Psoas muscle (tissue), 8 donors: ENCODE data around the gene PPP1CC. TPM values are rescaled to one million over a fixed set of nuclear protein-coding genes. Genes with fewer than 3 reads are reported as not detected.
A peak's percentile ranks its signal among the peaks of the same experiment; 100 is the strongest.

Experiments
- ATAC-seq, 4 donors: fragments of 200-7000 bp; cut with Tn5 transposase; one replicate each; pipeline ENCODE4 v1.9.1; 2020; ENCODE audit warnings: moderate library complexity in 3 of 4, mild to moderate bottlenecking in 2 of 4
- DNase-seq, 2 donors: peaks; one replicate each; pipeline ENCODE4 v3.0.0-alpha.2; 2020
- H3K27ac ChIP-seq: fragments of 200-600 bp; one replicate; pipeline ENCODE4 v1.8.0; 2022
- H3K27me3 ChIP-seq, 3 donors: fragments of 200-600 bp in 1 of 3; one replicate each; pipeline versions ENCODE4 v1.6.1 to v1.8.0; 2013 to 2022; ENCODE audit warnings: low read length in 2 of 3, mild to moderate bottlenecking in 2 of 3, moderate library complexity in 1 of 3; ENCODE audit not compliant: insufficient read depth in 3 of 3
- H3K36me3 ChIP-seq, 2 donors: fragments of 200-600 bp in 1 of 2; one replicate each; pipeline versions ENCODE4 v1.6.1 to v1.8.0; 2013 to 2022; ENCODE audit warnings: low read depth in 1 of 2, mild to moderate bottlenecking in 1 of 2, moderate library complexity in 1 of 2; ENCODE audit not compliant: insufficient read depth in 1 of 2
- H3K4me1 ChIP-seq: fragments of 200-600 bp; one replicate; pipeline ENCODE4 v1.8.0; 2022
- H3K4me3 ChIP-seq: fragments of 200-600 bp; one replicate; pipeline ENCODE4 v1.8.0; 2022; ENCODE audit warnings: mild to moderate bottlenecking
- H3K9me3 ChIP-seq: fragments of 200-600 bp; one replicate; pipeline ENCODE4 v1.8.0; 2022
- WGBS, 3 donors: extraction: QIAGEN DNeasy Blood & Tissue Kit; methylation state at CpG; one replicate each; pipeline versions ENCODE4 v1.1.6 to v1.1.7; 2013; 5-methylcytosine and 5-hydroxymethylcytosine counted together
- intact Hi-C, 2 donors: fragments of 100-400 bp; cut with DNase I; formaldehyde crosslinking; loops; one replicate each; pipeline versions ENCODE4 v1.11.0 to v1.14.2; 2022
- polyA plus RNA-seq, 3 donors: library from polyadenylated mRNA; stranded (reverse); fragments of 200-250 nt; gene quantifications; one replicate each; pipeline ENCODE4 v1.2.3, GENCODE V29; 2013
- total RNA-seq, 4 donors: library from RNA; stranded (reverse); fragmentation: NEBNext Ultra II Directional in 2 of 4; extraction: Animal tissue kit (Norgen Biotek cat#: 25700) in 2 of 4; gene quantifications; one replicate each; pipeline versions ENCODE4 v1.2.1 to v1.2.4, GENCODE V29; 2021 to 2023
- TF ChIP-seq, protein P1 (sequence below): fragments of 200-600 bp; IDR thresholded peaks from one replicate; pipeline ENCODE4 v1.8.0; 2022; ENCODE audit warnings: antibody characterized with exemption
- donor health status: healthy with polysubstance abuse.
- donor health status: DM: no; HTN: no; CAD: no; lungs with moderate emphysema.
- donor health status: Bipolar disorder and iron deficiency.
- donor health status: healthy.
- donor health status: DM: yes; HTN: yes; CAD: no.
- donor health status: DM: no; HTN: no; CAD: no.
- donor health status: DM: no; HTN: no; CAD: no.
- donor health status: DM: yes; HTN: yes; CAD: no.

PPP1CC gene
- total and polyA plus RNA-seq, 7 donors, result 82.5 to 222 (median 129) TPM

DNA sequence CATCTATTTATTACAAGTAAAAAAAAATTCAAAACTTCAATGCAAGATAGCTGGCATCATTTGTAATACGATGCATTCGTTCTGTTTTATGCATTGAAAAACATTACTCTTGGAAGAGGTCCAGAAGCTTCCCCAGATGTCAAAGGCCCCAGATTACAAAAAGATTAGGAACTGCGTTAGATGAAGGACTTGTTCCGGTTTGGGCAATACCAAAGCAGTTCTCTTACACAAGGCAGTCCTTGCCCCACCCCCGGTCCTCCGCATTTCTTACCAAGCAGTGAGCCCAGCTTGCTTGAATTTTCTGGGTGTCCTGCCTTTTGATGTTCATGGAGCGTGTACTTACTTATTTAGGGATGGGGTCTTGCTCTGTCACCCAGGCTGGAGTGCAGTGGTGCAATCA lies 49.0 kb downstream of the PPP1CC start:
- 67 to 74% (median 73%) methylated on average over 7 of the region's 7 CpGs for WGBS, 3 donors
- no peaks in the 10 kb centered on the region for H3K9me3 ChIP-seq
- intact Hi-C loops, result loop anchor here in 1 of 2 donors (5.0 to 10.0 kb wide), 3 partner anchors 81 to 239 kb away; partner anchors contain the start of genes ARPC3 and TCTN1
- peaks cover 7% of the 10 kb centered on the region for H3K4me1 ChIP-seq
- H3K27me3 ChIP-seq, result no peaks in the 10 kb centered on the region
- H3K36me3 ChIP-seq, result no peaks in the 10 kb centered on the region
- H3K27ac ChIP-seq, result no peak overlapping the region
- DNase-seq (peak in 1 of 2 donors; percentile 42), ATAC-seq (no peak)
- TF ChIP-seq, protein P1, sequence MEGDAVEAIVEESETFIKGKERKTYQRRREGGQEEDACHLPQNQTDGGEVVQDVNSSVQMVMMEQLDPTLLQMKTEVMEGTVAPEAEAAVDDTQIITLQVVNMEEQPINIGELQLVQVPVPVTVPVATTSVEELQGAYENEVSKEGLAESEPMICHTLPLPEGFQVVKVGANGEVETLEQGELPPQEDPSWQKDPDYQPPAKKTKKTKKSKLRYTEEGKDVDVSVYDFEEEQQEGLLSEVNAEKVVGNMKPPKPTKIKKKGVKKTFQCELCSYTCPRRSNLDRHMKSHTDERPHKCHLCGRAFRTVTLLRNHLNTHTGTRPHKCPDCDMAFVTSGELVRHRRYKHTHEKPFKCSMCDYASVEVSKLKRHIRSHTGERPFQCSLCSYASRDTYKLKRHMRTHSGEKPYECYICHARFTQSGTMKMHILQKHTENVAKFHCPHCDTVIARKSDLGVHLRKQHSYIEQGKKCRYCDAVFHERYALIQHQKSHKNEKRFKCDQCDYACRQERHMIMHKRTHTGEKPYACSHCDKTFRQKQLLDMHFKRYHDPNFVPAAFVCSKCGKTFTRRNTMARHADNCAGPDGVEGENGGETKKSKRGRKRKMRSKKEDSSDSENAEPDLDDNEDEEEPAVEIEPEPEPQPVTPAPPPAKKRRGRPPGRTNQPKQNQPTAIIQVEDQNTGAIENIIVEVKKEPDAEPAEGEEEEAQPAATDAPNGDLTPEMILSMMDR, result no peak
- H3K4me3 ChIP-seq, result no peak overlapping the region

GRCh38 chr12:110690127-110690430 lies 52.6 kb downstream of the PPP1CC start:
- H3K27me3 ChIP-seq, result peaks cover 0 to 17% (median 7%) of the 10 kb centered on the region in 3 donors
- 69 to 81% (median 72%) methylated on average over 4 of the region's 4 CpGs for WGBS, 3 donors
- no peaks in the 10 kb centered on the region for H3K36me3 ChIP-seq
- peaks cover 3% of the 10 kb centered on the region for H3K9me3 ChIP-seq
- H3K4me3 ChIP-seq, result no peak overlapping the region
- TF ChIP-seq, protein P1, result no peak
- no peak for ATAC-seq
- no peak overlapping the region for H3K27ac ChIP-seq
- DNase-seq, result no peak
- no peaks in the 10 kb centered on the region for H3K4me1 ChIP-seq
- intact Hi-C loops, result loop anchor here in 1 of 2 donors (5.0 to 10.0 kb wide), 3 partner anchors 78 to 235 kb away; partner anchors contain the start of genes ARPC3 and TCTN1

GRCh38 chr12:110689281-110690126 lies 53.2 kb downstream of the PPP1CC start:
- TF ChIP-seq, protein P1, result no peak
- intact Hi-C loops, result loop anchor here (5.0 to 10.0 kb wide), 4 partner anchors 42 to 235 kb away; partner anchors contain the start of genes ARPC3 (in 1 of the 2) and TCTN1 (in 1 of the 2)
- 5 to 15% (median 9%) methylated on average over 29 to 38 of the region's 38 CpGs for WGBS, 3 donors
- H3K4me3 ChIP-seq, result peak overlapping the region; percentile 75
- H3K4me1 ChIP-seq, result no peaks in the 10 kb centered on the region
- peak; percentile 66 to 71 for DNase-seq
- H3K9me3 ChIP-seq, result peaks cover 3% of the 10 kb centered on the region
- peak overlapping the region; percentile 25 for H3K27ac ChIP-seq
- ATAC-seq, result peak; percentile 58 to 76 (median 60)
- H3K36me3 ChIP-seq, result no peaks in the 10 kb centered on the region
- peaks cover 0 to 20% (median 7%) of the 10 kb centered on the region in 3 donors for H3K27me3 ChIP-seq

DNA sequence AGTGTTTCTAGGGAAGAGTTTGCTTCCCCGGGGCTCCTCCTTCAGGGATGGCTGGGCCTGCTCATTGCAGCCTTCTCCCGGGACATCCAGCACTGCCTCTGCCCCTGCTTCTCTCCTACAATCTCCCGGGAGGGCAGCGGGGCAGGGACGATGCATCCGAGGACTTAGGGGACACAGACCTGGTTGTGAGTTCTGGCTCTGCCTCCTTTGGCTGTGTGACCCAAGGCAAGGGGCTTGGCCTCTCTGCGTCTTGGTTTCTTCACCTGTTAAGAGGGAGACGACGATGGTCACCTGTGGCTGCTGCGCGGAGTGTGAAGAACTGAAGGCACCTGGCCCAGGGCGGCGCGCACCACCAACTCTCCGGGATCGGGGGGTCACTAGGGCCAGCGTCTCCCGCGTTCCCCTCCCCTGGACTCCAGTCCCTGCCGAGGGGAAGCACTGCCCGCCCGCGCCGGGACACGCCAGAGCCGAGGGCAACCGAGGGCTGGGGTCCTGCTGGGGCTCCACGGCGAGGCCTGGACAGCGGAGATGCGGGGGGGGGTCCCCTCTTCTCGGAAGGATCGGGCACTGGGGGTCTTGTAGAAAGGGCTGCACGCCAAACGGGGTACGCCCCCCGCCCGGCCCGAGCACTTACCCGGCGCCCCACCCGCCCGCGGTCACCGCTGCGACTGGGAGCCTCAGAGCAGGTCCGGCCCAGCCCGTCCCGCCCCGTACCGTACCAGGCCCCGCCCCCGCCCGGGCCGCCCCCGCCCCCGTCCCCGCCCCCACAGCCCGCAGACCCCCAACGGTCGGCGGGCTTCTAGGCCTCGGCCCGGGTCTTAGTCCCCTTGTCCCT lies 54.0 kb downstream of the PPP1CC start, which contains the start of gene HVCN1:
Gene HVCN1, minus strand, starts transcription at position 670 of the 835 bp plus-strand sequence. CDS start 5,870 bp downstream, outside the sequence.
- H3K4me3 ChIP-seq, result peak within 1 kb of the TSS; percentile 75
- peaks cover 3% of the 10 kb centered on the region for H3K9me3 ChIP-seq
- WGBS, 3 donors, result 4 to 7% (median 7%) methylated on average over 33 to 64 of the region's 64 CpGs
- TF ChIP-seq, protein P1, result no peak
- intact Hi-C loops, result loop anchor here in 1 of 2 donors (5.0 kb wide), 1 partner anchor 41 kb away; no protein-coding TSS in a partner anchor
- no peaks in the 10 kb centered on the region for H3K4me1 ChIP-seq
- peaks cover 0 to 20% (median 7%) of the 10 kb centered on the region in 3 donors for H3K27me3 ChIP-seq
- DNase-seq (peak; percentile 59 to 78), ATAC-seq (peak; percentile 68 to 89 (median 78))
- peak within 1 kb of the TSS; percentile 25 for H3K27ac ChIP-seq
- no peaks in the 10 kb centered on the region for H3K36me3 ChIP-seq
